OCI-LY7 (cell line): ENCODE measurements around the gene MTHFS. TPM values are rescaled to one million over a fixed set of nuclear protein-coding genes. Genes with fewer than 3 reads are reported as not detected.

Source experiments
- BruUV-seq: library from RNA; stranded (reverse); fragments of 400-500 nt; replicated peaks from 2 replicates; lab custom pipeline; 2021; lab: Mats Ljungman, UMichigan
- CTCF ChIA-PET: fragments of 300-600 bp; sonication (Branson Sonifier 250); formaldehyde crosslinking; loops from one replicate; lab custom pipeline; 2022; ENCODE audit warnings: antibody characterized with exemption; ENCODE audit not compliant: unreplicated experiment; lab: Charles Lee
- POLR2A ChIA-PET: fragments of 300-600 bp; sonication (Branson Sonifier 250); formaldehyde crosslinking; loops from one replicate; lab custom pipeline; 2022; ENCODE audit warnings: antibody characterized with exemption; lab: Charles Lee
- DNase-seq: peaks from one replicate; pipeline ENCODE4 v3.0.0-alpha.2; 2015; ENCODE audit warnings: low spot score
- H2AFZ ChIP-seq: fragments of 200-600 bp; sonication (generic), shearing (Covaris generic); 2 replicates; pipeline ENCODE4 v1.6.1; 2014; ENCODE audit warnings: mild to moderate bottlenecking, antibody characterized with exemption, low read length, moderate library complexity
- H3K27ac ChIP-seq: fragments of 200-600 bp; sonication (generic); 2 replicates; pipeline ENCODE4 v1.5.1; 2014; ENCODE audit warnings: mixed run types, low read depth, mild to moderate bottlenecking, moderate library complexity, low read length, inconsistent platforms; ENCODE audit not compliant: poor library complexity, severe bottlenecking
- H3K36me3 ChIP-seq: fragments of 200-600 bp; sonication (generic); 2 replicates; pipeline ENCODE4 v1.6.1; 2014; ENCODE audit warnings: mild to moderate bottlenecking, antibody characterized with exemption, low read length, moderate library complexity, mixed read lengths; ENCODE audit not compliant: insufficient read depth
- H3K4me1 ChIP-seq: fragments of 200-600 bp; sonication (generic); 2 replicates; pipeline ENCODE4 v1.5.1; 2014; ENCODE audit warnings: mild to moderate bottlenecking, low read length; ENCODE audit not compliant: insufficient read depth, poor library complexity, severe bottlenecking
- H3K4me2 ChIP-seq: fragments of 200-600 bp; sonication (generic); 2 replicates; pipeline ENCODE4 v1.6.1; 2014; ENCODE audit warnings: mild to moderate bottlenecking, low read length
- H3K4me3 ChIP-seq: fragments of 200-600 bp; sonication (generic); 2 replicates; pipeline ENCODE4 v1.5.1; 2014; ENCODE audit warnings: mild to moderate bottlenecking, low read depth, low read length; ENCODE audit not compliant: poor library complexity, severe bottlenecking
- H3K79me2 ChIP-seq: fragments of 200-600 bp; sonication (generic); 2 replicates; pipeline ENCODE4 v1.6.1; 2016; ENCODE audit warnings: low read depth, mild to moderate bottlenecking, low read length, moderate library complexity, mixed read lengths; ENCODE audit not compliant: insufficient read depth
- H3K9me2 ChIP-seq: fragments of 200-600 bp; sonication (generic); 2 replicates; pipeline ENCODE4 v1.6.1; 2016; ENCODE audit warnings: mild to moderate bottlenecking, low read length, mixed read lengths; ENCODE audit not compliant: insufficient read depth
- H3K9me3 ChIP-seq: fragments of 200-600 bp; sonication (generic); 2 replicates; pipeline ENCODE4 v1.6.1; 2014; ENCODE audit warnings: mild to moderate bottlenecking, mixed run types, low read length, mixed read lengths
- H4K20me1 ChIP-seq: fragments of 200-600 bp; sonication (generic); 2 replicates; pipeline ENCODE4 v1.6.1; 2014; ENCODE audit warnings: mild to moderate bottlenecking, antibody characterized with exemption, low read length, moderate library complexity, mixed read lengths; ENCODE audit not compliant: insufficient read depth
- CTCF ChIP-seq: fragments of 200-600 bp; sonication (generic); conservative IDR thresholded peaks from 2 replicates; pipeline ENCODE4 v1.5.1; 2014; ENCODE audit warnings: mild to moderate bottlenecking, antibody characterized with exemption, low read length, moderate library complexity, mixed read lengths
- EZH2phosphoT487 ChIP-seq: fragments of 200-600 bp; sonication (generic); IDR thresholded peaks from 2 replicates; pipeline ENCODE4 v1.6.1; 2018; ENCODE audit warnings: low read depth, borderline replicate concordance, mild to moderate bottlenecking, mixed run types, antibody characterized with exemption, low read length, moderate library complexity, mixed read lengths
- intact Hi-C: fragments of 100-400 bp; cut with micrococcal nuclease; formaldehyde crosslinking; loops from one replicate; pipeline ENCODE4 v1.10.0; 2022; ENCODE audit not compliant: unreplicated experiment
- total RNA-seq, 2 experiments: library from RNA; depleted of rRNA in 1 of 2; stranded (reverse); fragments of >200 nt in 1 of 2; shearing (Covaris generic) in 1 of 2; gene quantifications; 2 replicates each; pipeline ENCODE4 v1.2.3, GENCODE V29; 2014 to 2022

MTHFS gene
- total RNA-seq, 2 experiments from 2014 or later, result 12.4 to 32.3 TPM

- H3K4me2 ChIP-seq, result no peak overlapping the region
- no peak overlapping the region for H3K27ac ChIP-seq
- no peaks in the 10 kb centered on the region for H3K9me3 ChIP-seq
- H3K79me2 ChIP-seq, result no peaks in the 10 kb centered on the region
- intact Hi-C loops, result no loop called here
- no peaks in the 10 kb centered on the region for H3K9me2 ChIP-seq
- H3K4me1 ChIP-seq, result no peaks in the 10 kb centered on the region
- TF ChIP-seq CTCF (no peak), EZH2phosphoT487 (no peak)
- H4K20me1 ChIP-seq, result no peaks in the 10 kb centered on the region
- BruUV-seq, result no TSS peak
- H2AFZ ChIP-seq, result no peak overlapping the region
- POLR2A ChIA-PET, result no interaction called here
- DNase-seq, result no peak
- no peak overlapping the region for H3K4me3 ChIP-seq
- CTCF ChIA-PET, result no interaction called here
- no peaks in the 10 kb centered on the region for H3K36me3 ChIP-seq
These were observed 70.0 kb downstream of the MTHFS start for GRCh38 chr15:79826800-79827199.

GRCh38 chr15:79824136-79824701 is 72.6 kb downstream of the MTHFS start:
- H3K9me2 ChIP-seq, result no peaks in the 10 kb centered on the region
- no peak overlapping the region for H3K4me3 ChIP-seq
- POLR2A ChIA-PET, result interaction anchor here (1.1 kb wide), 1 partner anchor 18 kb away, joined by 4 read pairs; no protein-coding TSS in a partner anchor
- H3K79me2 ChIP-seq, result no peaks in the 10 kb centered on the region
- H3K4me2 ChIP-seq, result no peak overlapping the region
- BruUV-seq, result no TSS peak
- H3K9me3 ChIP-seq, result 0 out of 2 replicates have a peak, but pooled peaks cover 6% of the 10 kb centered on the region
- H3K4me1 ChIP-seq, result no peaks in the 10 kb centered on the region
- no peak for TF ChIP-seq EZH2phosphoT487
- no peak for TF ChIP-seq CTCF
- DNase-seq, result no peak
- H2AFZ ChIP-seq, result no peak overlapping the region
- H4K20me1 ChIP-seq, result no peaks in the 10 kb centered on the region
- no peak overlapping the region for H3K27ac ChIP-seq
- CTCF ChIA-PET, result no interaction called here
- no peaks in the 10 kb centered on the region for H3K36me3 ChIP-seq
- intact Hi-C loops, result no loop called here

- no peak overlapping the region for H3K4me3 ChIP-seq
- H4K20me1 ChIP-seq, result no peaks in the 10 kb centered on the region
- H3K9me3 ChIP-seq, result 0 out of 2 replicates have a peak, but pooled peaks cover 6% of the 10 kb centered on the region
- H2AFZ ChIP-seq, result no peak overlapping the region
- H3K9me2 ChIP-seq, result no peaks in the 10 kb centered on the region
- no peak for TF ChIP-seq EZH2phosphoT487
- no peak for TF ChIP-seq CTCF
- H3K79me2 ChIP-seq, result no peaks in the 10 kb centered on the region
- no TSS peak for BruUV-seq
- H3K36me3 ChIP-seq, result no peaks in the 10 kb centered on the region
- CTCF ChIA-PET, result no interaction called here
- no peaks in the 10 kb centered on the region for H3K4me1 ChIP-seq
- DNase-seq, result no peak
- POLR2A ChIA-PET, result no interaction called here
- H3K4me2 ChIP-seq, result no peak overlapping the region
- no peak overlapping the region for H3K27ac ChIP-seq
- intact Hi-C loops, result no loop called here
These were observed 76.0 kb downstream of the MTHFS start for GRCh38 chr15:79820820-79821219.
